Coronary artery (tissue), 2 donors: ENCODE measurements around the gene C1QL3.

Source experiments
- DNase-seq: peaks from one replicate; pipeline ENCODE4 v3.0.0-alpha.2; 2017; ENCODE audit warnings: low spot score
- H3K27ac ChIP-seq, 2 donors: fragments of 200-600 bp; sonication (generic); one replicate each; pipeline ENCODE4 v1.5.1; 2016 to 2019
- H3K4me3 ChIP-seq: fragments of 200-600 bp; sonication (generic); 2 replicates; pipeline ENCODE4 v1.5.1; 2016; ENCODE audit warnings: mild to moderate bottlenecking, moderate library complexity
- TF ChIP-seq, protein P1 (sequence below): fragments of 200-600 bp; sonication (generic); IDR thresholded peaks from one replicate; pipeline ENCODE4 v1.5.1; 2019; ENCODE audit warnings: antibody characterized with exemption

C1QL3 gene

GRCh38 chr10:16497911-16498310 lies 23.8 kb downstream of the C1QL3 start:
- Histone ChIP-seq H3K4me3 (no peak overlapping the region), H3K27ac (no peak overlapping the region)
- no peak for DNase-seq
- TF ChIP-seq, protein P1, sequence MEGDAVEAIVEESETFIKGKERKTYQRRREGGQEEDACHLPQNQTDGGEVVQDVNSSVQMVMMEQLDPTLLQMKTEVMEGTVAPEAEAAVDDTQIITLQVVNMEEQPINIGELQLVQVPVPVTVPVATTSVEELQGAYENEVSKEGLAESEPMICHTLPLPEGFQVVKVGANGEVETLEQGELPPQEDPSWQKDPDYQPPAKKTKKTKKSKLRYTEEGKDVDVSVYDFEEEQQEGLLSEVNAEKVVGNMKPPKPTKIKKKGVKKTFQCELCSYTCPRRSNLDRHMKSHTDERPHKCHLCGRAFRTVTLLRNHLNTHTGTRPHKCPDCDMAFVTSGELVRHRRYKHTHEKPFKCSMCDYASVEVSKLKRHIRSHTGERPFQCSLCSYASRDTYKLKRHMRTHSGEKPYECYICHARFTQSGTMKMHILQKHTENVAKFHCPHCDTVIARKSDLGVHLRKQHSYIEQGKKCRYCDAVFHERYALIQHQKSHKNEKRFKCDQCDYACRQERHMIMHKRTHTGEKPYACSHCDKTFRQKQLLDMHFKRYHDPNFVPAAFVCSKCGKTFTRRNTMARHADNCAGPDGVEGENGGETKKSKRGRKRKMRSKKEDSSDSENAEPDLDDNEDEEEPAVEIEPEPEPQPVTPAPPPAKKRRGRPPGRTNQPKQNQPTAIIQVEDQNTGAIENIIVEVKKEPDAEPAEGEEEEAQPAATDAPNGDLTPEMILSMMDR: no peak

GRCh38 chr10:16493884-16494536 lies 27.7 kb downstream of the C1QL3 start:
- TF ChIP-seq, protein P1: no peak
- Histone ChIP-seq H3K27ac (no peak overlapping the region), H3K4me3 (no peak overlapping the region)
- DNase-seq: no peak

DNA sequence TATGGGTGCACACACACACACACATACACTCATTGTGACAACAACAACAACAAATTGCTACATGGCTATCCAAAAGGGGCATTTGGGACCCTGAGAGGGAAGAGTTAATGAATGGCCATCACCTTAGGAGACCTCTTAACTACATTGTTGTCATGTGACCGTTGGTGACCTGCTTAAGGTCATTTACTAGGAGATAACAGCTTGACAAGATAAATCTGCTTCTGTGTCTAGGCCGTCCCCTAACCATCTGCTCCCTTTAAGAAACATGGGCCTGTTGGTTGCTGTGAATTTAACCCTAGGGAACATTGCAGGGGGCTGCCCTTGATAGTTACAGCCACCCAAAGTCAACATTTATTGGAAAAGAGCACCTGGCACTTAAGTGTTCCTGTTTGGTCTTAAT lies 29.7 kb downstream of the C1QL3 start:
- Histone ChIP-seq H3K27ac (no peak overlapping the region), H3K4me3 (no peak overlapping the region)
- TF ChIP-seq, protein P1: no peak
- no peak for DNase-seq

DNA sequence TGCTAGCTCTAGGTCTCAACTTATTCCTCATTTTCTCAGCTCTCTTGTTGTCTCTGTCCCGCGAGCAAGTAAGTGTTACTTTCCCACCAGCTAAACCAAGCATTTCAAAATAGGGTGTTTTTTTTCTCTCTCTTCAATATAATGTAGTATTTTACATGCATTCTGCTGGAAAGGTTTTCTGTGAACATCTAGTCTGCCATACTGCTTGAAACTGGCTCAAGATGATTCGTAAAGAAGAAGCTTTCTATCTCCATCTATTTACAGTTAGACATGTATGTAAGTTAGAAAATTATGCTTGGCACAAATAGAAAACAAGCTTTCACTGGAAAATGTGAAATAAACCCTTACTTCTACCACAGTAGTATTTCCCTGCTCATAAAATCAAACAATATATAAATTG lies 31.2 kb downstream of the C1QL3 start:
- DNase-seq: no peak
- no peak overlapping the region for H3K27ac ChIP-seq

GRCh38 chr10:16483241-16483917 lies 38.3 kb downstream of the C1QL3 start:
- no peak for DNase-seq
- Histone ChIP-seq H3K4me3 (no peak overlapping the region), H3K27ac (no peak overlapping the region)
- TF ChIP-seq, protein P1: no peak

More for the DNA sequence above, 31.2 kb downstream of the C1QL3 start:
- no peak overlapping the region for H3K4me3 ChIP-seq
- TF ChIP-seq, protein P1: no peak

- no peak for DNase-seq
- TF ChIP-seq, protein P1: no peak
- no peak overlapping the region for H3K4me3 ChIP-seq
- H3K27ac ChIP-seq: no peak overlapping the region
Measured at GRCh38 chr10:16481052-16481728, 40.5 kb downstream of the C1QL3 start.
